Inferior parietal cortex (tissue), 1 donor: ENCODE results near the gene SPP2.

Experiments
- DNase-seq: peaks from one replicate; pipeline ENCODE4 v3.0.0-alpha.2; 2016; ENCODE audit errors: extremely low spot score

Gene SPP2

GRCh38 chr2:234038076-234038802, 12.3 kb upstream of the SPP2 start:
- no peak for DNase-seq

- DNase-seq = no peak
These were observed 6.3 kb upstream of the SPP2 start for GRCh38 chr2:234044157-234044556.

- DNase-seq = no peak
These were observed 4.0 kb upstream of the SPP2 start for GRCh38 chr2:234046521-234046920.

- no peak for DNase-seq
These were observed 3.1 kb upstream of the SPP2 start for GRCh38 chr2:234047361-234047760.

- no peak for DNase-seq
These were observed 2.5 kb upstream of the SPP2 start for GRCh38 chr2:234048049-234048448.

- no peak for DNase-seq
These were observed 1.0 kb downstream of the SPP2 start for GRCh38 chr2:234051374-234052070.

- DNase-seq = no peak
These were observed 8.4 kb downstream of the SPP2 start for GRCh38 chr2:234058881-234059280.

- DNase-seq = no peak
These were observed 9.7 kb downstream of the SPP2 start for GRCh38 chr2:234060236-234060635.

- no peak for DNase-seq
These were observed 11.2 kb downstream of the SPP2 start for GRCh38 chr2:234061624-234062257.

GRCh38 chr2:234066587-234066986, 16.1 kb downstream of the SPP2 start:
- DNase-seq = no peak

GRCh38 chr2:234071664-234072063, 21.2 kb downstream of the SPP2 start:
- DNase-seq = no peak

GRCh38 chr2:234072454-234072853, 22.0 kb downstream of the SPP2 start:
- DNase-seq = no peak

- DNase-seq = no peak
These were observed 24.4 kb downstream of the SPP2 start for GRCh38 chr2:234074751-234075517.

GRCh38 chr2:234075518-234075915, 25.0 kb downstream of the SPP2 start:
- no peak for DNase-seq

GRCh38 chr2:234075947-234076346, 25.4 kb downstream of the SPP2 start:
- DNase-seq = no peak

GRCh38 chr2:234076451-234076850, 25.9 kb downstream of the SPP2 start:
- DNase-seq = no peak

- DNase-seq = no peak
These were observed 27.6 kb downstream of the SPP2 start for GRCh38 chr2:234078129-234078528.

- no peak for DNase-seq
These were observed 31.7 kb downstream of the SPP2 start for GRCh38 chr2:234081970-234082822.

- no peak for DNase-seq
These were observed 33.3 kb downstream of the SPP2 start for GRCh38 chr2:234083572-234084348.

GRCh38 chr2:234091432-234091879, 41.0 kb downstream of the SPP2 start:
- DNase-seq = no peak
